Measurements from ENCODE around the gene AMH.
A peak's percentile ranks its signal among the peaks of the same experiment; 100 is the strongest.

Gene AMH

DNA sequence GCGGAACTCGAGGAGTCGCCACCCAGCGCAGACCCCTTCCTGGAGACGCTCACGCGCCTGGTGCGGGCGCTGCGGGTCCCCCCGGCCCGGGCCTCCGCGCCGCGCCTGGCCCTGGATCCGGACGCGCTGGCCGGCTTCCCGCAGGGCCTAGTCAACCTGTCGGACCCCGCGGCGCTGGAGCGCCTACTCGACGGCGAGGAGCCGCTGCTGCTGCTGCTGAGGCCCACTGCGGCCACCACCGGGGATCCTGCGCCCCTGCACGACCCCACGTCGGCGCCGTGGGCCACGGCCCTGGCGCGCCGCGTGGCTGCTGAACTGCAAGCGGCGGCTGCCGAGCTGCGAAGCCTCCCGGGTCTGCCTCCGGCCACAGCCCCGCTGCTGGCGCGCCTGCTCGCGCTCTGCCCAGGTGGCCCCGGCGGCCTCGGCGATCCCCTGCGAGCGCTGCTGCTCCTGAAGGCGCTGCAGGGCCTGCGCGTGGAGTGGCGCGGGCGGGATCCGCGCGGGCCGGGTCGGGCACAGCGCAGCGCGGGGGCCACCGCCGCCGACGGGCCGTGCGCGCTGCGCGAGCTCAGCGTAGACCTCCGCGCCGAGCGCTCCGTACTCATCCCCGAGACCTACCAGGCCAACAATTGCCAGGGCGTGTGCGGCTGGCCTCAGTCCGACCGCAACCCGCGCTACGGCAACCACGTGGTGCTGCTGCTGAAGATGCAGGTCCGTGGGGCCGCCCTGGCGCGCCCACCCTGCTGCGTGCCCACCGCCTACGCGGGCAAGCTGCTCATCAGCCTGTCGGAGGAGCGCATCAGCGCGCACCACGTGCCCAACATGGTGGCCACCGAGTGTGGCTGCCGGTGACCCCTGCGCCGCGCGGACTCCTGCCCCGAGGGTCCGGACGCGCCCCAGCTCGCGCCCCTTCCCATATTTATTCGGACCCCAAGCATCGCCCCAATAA lies 2.3 kb downstream of the AMH start:
- DNase-seq = no peak

DNA sequence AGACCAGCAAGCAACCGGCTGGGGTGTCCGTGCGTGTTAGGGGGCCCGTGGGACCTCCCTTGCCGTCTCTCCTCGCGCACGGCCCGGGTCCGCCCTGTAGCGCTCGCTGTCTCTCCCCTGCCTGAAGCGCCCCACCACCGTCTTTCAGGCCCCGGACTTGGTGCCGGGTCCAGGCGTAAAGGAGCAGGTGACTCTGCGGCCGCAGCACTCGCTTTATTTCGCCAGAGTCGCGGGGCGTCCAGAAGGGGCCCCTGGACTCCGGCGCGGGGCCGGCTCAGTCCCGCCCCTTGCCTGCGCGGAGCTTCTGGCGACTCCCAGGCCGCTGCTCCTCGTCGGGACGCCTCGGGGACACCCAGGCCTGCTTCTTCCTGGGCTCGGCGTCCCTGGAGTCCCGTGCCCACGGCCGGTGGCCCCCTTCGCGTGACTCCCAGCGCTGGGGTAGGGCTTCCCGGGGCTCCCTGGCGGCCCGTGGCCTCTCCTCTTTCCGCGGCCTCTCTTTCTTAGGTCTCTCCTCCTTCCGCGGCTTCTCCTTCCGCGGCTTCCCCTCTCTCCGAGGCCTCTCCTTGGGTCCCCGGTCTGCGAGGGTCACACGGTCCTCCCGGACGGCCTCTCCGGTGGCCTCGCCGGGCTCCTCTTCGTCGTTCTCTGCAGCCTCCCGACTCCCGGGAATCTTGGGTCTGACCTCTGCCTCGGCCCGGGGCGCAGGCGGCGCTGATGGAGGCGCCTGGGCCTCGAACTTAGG lies 3.1 kb downstream of the AMH start:
- DNase-seq = no peak

DNA sequence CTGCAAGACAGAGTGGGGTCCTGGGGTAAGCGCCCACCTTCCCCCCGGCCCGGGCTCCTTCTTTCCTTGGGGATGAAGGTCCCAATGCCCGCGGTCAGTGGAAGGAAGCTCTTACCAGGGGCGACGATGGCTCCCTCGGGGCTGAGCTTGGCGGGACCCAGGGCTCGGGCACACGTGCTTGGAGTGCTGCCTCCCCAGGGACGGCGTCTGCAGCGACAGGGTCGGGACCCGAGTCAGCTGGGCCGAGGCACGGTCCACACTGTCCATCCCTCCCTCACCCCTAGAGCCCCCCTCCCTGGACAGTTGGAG lies 3.6 kb downstream of the AMH start:
- no peak for DNase-seq

DNA sequence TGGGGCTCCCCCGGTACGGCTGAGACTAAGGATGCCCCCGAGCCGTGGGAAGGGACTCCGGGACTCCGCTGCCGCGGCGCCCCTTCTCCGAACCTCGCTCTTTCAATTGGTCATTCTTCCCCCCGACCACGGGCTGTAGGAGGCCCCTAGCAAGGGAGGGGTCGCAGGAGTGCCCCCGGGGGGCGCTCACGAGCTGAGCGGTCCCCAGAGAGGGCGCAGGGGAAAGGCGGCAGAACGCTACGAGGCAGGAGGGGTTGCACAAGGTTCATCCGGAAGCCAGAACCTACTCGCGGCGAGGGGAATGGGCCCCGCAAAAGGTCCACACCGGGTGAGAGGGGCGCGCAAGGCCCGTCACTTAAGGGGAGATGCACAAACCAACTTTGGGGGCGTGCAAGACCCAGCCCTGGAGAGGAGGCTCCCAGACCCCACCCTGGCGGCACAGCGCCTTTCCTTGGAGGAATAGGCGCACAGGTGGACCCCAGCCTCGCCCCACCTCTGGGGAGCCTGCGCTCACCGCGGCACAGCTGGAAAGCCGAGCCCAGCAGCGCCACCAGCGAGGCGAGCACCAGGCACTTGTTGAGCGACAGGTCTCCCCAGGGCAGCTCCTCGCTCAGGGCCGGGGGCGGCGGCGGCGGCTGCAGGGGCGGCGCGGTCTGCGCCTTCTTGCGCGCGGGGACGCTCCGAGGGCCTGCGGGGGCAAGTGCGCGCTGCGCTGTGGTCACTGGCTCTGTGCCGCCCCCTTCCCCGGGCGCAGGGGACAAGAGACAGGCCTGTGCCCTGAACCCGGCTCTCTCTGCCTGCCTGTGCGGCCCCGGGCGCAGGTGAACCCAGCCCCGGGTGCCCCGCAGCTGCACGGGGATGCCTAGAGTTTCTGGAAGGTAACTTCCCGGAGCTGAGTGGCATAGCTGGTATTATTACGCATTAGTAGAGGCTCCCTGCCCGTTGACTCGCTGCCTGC lies 4.3 kb downstream of the AMH start:
- no peak for DNase-seq

DNA sequence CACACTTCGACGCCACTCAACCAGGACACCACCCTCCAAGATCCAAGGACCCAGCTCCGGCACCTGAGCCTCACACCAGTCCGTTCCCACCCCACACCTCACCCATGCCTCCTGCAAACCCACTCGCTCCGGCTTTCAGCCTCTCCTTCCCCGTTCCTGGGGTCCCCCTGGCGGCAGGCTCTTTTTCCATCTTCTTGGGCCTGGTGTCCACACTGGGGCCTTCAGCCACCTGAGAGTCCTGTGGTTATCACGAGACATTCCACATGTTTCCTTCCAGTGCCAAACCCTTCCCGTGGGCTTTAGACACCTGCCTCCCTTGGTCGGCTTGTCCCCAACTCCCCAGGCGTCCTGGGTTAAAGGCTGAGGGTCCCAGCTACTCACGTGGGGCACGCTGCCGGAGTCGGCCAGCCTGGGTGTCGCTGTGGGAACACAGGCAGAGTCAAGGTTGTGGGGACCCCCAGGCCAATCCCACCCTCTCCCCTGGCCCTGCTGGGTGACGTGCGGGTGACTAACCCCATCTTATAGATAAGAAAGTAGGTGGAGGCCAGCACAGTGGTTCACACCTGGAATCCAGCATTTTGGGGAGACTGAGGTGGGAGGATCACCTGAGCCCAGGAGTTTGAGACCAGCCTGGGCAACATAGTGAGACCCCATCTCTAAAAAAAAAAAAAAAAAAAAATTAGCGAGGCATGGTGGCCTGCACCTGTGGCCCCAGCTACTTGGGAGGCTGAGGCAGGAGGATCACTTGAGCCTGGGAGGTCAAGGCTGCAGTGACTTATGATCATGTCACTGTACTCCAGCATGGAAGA lies 5.1 kb downstream of the AMH start:
- no peak for DNase-seq

DNA sequence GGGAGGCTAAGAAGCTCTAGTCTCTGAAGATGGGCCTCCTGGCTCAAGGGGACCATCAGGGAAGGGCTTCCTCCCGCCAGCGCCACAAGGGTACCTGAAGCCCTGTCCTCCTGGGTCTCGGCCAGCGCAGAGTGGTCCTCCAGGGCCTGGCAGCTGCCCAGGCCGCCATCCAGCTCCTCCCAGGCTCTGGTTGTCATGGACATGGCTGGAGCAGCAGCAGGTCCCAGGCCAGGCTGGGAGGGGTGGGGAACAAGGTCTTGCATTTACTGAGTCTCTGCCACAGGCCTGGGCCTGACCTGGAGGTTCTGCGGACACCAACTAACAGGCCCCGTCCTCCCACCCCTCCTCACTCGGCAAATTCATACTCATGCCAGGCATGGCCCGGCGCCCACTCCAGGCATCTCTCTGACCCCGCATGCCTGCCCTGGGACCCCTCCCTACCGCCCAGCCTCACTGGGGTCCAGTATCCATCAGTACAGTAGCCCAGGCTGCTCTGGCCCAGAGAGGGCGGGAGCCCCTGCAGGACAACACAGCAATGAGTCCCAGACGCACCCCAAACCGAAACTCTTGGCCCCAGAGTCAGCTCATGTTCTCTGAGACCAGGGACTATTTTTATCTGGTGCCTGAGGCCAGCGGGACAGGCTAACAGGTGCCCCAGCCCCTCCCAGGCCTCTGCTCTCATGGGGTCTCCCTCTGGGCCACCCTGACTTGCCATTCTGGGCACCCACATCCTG lies 6.2 kb downstream of the AMH start:
- no peak for DNase-seq

DNA sequence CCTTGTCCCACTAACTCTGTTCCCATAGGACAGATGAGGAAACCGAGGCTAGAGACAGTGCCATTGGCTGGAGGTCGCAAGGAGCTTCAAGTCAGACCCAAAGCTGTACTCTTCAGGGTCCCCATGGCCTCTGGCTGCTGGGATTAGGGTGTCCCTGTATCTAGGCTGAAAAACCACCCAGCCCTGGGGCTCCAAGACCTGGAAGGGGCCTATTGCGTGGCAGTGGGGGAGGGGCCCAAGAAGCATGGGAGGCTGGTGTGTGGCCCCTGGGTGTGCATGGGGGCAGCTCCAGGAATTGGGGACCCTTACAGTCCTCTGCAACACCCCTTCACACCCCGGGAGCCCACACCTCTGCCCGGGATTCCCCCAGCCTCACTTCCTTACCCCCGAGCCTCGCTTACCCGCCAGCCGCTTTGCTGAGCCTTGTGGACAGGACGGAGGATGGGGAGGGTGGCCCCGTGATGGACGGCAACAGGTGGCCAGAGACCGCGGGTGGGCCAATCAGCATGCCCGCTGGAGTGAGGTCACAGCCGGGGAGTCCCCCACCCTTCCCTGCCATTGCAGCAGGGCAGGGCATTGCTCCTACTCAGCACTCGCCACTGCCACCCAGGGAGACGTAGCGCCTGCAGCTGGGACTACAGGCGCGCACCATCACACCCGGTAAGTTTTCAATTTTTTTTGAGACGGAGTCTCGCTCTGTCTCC lies 7.0 kb downstream of the AMH start, which contains the start of gene JSRP1:
Gene JSRP1, minus strand, starts transcription at position 436 of the 704 bp plus-strand sequence. CDS start 1,103 bp downstream, outside the sequence.
- no peak for DNase-seq

DNA sequence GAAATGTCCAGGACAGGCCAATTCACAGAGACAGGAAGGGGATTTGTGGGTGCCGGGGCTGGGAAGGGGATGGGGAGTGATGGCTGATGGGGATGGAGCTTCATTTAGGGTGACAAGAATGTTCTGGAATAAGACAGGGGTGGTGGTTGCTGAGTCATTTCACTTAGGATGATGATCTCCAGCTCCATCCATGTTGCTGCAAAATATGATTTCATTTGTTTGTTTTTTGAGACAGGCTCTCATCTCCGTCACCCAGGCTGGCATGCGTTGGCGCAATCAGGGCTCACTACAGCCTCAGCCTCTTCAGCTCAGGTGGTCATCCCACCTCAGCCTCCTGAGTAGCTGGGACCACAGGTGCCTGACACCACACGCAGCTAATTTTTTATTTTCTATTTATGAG lies 10.2 kb downstream of the AMH start:
- DNase-seq = no peak

DNA sequence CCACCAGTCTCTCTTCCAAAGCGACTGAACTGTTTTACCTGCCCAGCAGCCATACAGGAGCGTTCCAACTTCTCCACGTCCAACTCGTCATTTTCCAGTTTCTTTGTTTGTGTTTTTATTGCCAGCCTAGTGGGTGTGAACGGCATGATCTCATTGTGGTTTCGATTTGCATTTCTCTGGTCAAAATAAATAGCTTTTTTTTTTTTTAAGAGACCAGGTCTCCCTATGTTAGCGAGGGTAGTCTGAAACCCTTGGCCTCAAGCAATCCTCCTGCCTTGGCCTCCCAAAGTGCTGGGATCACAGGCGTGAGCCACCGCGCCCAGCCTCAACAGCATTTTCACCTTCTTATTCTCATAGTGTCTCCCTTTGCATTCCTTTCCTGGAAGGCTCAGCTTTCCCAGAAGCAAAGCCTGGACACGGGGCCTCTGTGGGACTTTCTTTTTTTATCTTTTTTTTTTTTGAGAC lies 11.2 kb downstream of the AMH start:
- no peak for DNase-seq

DNA sequence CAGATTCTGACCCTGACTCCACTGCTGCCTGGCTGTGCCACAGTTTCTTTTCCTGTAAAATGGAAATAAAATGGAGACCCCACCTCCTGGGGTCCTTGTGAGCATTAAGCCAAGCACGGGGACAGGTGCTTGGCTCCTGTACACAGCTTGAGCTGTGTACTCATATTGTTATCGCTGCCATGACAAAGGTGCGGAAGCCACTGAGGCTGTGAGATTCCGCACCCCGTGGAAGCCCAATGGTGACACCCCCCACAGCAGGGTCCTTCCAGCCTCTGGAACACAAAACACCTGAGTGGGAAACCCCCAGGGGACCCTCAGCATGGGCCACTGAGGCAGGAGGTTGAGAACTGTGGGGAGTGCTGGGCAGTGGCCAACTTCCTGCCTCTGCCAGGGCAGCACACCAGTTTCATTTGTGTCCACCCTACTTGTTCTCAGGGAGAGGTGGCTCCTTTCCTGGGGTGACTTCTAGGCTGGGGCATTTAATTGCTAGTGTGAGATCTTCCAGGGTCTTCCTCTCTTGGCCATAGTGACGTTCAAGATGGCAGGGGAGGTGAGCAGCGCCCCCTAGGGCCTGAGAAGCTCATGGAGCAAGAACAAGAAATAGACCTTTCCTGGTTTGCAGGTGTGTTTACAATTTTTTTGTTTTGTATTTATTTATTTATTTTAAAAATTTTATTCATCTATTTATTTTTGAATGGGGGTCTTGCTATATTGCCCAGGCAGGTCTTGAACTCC lies 12.5 kb downstream of the AMH start:
- no peak for DNase-seq

DNA sequence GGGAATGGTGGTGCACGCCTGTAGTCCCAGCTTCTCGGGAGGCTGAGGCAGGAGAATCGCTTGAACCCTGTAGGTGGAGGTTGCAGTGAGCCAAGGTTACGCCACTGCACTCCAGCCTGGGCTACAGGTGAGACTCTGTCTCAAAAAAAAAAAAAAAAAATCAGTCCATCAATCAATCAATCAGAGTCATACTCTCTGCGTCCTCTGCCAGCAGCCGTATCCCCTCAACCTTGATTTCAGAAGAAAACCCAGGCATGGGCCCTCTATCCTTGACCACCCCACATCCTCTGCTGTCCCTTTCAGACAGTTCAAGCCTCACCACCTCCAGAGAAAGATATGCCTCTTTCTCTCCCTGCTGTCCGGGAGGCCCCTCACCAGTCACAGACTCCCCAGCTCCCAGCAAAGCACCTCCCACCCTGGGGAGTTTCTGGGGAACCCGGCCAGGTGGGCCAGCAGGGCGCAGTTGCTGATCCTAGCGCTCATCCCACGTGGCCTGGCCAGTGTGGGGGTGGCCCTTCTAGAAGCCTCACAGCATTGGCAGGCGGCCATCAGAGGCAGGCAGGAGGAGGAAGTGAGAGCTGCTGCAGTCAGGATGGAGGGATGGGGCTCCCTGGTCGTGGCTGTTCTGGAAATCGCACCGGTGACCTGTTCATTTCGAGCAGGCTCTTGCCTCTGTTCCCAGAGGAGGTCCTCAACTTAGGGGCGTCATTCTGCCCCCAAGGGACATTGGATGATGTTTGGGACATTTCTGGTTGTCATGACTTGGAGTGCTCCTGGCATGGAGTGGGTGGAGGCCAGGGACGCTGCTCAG lies 17.3 kb downstream of the AMH start:
- no peak for DNase-seq

DNA sequence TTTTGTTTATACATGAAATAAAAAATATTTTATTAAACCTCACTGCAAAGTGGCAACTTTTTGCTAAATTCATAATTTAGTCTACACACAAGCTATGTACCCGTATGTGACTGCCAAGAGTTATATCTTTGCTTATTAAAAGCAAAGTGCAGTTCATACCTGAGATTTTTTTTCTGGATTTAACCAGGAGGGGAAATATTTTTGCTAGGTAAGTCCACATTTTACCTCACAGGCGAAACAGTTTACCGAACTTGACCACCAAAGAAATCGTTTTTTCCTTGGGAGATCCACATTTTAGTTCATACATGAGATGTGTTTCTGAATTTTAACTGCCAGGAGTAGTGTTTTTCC lies 19.3 kb downstream of the AMH start:
- DNase-seq = no peak

DNA sequence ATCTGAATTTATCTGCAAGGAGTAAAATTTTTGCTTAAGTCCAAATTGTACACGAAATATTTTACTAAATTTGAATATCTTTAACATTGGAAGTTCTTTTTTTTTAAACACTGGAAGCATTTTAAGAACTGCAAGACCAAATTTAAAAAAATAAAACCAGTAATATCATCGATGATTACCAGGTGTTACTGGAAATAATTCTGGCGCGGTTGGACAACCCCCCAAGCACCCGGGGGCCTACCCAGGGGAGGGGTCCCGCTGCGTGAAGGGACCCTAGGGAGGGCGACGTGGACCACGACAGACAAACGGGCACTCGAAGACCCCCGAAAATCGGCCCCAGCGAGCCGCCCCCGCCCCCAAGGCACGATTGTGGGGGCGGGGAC lies 19.7 kb downstream of the AMH start:
- DNase-seq = no peak

DNA sequence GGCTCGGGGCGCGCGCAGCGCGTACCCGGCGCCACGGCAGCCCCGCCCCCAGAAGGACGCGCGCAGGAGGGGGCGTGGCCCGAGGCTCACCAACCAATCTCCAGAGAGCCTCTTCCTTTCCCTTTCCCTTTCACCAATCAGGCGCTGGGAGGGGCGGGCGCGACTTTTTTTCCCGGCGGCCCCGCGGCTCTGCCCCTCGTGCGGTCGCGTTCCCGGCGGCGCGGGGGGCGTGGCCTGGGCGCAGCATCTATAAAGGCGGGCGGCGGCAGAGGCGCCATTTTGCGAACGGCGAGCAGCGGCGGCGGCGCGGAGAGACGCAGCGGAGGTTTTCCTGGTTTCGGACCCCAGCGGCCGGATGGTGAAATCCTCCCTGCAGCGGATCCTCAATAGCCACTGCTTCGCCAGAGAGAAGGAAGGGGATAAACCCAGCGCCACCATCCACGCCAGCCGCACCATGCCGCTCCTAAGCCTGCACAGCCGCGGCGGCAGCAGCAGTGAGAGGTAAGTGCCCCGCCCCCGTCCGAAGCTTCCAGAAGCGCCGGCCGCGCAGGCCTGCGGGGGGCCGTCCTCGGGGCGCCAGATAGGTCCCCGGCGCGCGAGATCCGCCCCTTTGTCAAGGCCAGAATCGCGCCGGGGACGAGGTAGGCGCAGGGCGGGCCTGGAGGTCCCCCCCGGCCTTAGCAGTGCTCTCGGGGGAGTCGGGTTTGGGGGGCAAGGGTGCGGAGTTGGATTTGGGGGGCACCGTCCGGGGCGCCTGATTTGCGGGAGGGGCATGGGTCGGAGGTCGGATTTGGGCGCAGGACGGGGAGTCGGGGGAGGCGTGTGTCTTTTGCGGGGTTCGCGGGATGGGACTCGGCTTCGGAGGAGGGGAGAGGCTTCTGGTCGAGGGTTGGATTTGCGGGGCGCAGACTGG lies 20.4 kb downstream of the AMH start:
- DNase-seq = peak; percentile 90

DNA sequence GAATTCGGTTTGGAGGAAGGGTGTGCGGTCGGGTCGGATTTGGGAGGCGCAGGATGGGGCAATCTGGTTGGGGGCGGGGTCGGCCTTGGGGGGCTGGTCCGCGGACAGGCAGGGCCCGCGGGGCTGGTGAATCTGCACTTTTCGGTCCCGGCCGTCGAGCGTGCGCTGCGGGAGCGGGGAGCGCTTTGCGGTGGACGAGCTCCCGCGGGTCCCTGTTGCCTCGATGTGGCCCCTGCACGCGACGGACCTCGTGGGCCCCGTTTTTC lies 21.0 kb downstream of the AMH start:
- DNase-seq = no peak

DNA sequence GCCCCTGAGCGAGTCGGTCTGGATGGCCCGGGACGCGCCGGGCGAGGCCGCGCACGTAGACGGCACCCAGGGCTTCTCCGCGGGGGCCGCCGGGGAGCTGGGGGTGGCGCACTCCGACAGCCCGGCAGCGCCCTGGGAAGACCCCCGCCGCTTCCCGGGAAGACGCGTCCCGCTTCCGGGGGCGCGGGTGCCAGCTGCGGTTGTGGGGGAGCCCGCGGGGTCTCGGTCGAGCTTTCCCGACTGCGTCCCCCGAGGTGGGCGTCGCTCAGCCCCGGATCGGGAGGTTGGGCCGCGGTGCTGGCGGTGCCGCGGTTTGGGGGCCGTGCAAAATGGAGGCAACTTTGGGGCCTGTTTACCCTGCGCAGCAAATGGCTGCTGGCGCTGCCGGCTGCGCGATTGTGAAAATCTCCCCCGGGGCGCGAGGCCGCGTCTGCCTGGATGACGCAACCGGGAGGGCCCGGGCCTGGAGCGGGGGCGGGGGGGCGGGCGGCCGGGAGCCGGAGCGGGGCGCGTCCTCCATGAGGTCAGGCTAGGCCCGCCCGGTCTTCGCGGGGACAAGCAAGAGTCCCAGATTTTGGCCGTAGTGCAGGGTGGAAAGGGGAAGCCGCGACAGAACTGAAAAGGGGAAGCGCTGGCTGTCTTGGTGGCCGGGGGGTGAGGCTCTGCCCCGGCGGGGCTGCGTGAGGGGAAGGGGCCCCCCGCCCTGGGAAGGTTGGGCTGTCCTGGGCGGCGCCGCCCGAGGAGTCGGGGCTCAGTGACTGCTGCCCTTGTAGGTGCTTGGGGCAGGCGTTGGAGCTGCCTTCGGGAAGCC lies 21.5 kb downstream of the AMH start:
- DNase-seq = no peak

All from NCI-H1048 (cell line).